Measurements from ENCODE around the gene PRKCE. TPM values are rescaled to one million over a fixed set of nuclear protein-coding genes. Genes with fewer than 3 reads are reported as not detected.
A peak's percentile ranks its signal among the peaks of the same experiment; 100 is the strongest.

PRKCE gene
- polyA plus RNA-seq, 1 of the 3 experiments (the other 2 are of a cell fraction) = 16.3 TPM

DNA sequence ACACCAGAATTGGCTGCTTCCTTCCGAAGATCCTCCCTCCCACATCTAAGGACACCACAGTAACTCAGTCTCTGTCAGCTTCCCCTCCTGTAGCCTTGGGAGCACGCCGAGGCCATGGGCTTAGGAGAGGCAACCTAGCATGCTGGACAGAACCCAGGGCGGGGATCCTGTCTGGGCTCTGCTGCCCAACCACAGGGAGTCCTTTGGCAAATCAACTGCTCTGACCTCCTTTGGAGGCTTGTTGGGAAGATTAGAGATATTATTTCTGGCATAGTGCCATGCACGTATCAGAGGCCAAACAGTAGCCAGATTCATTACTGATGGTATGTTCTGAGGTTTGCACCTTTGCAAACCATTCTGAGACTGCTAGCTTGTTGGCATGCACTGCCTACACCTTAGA is 383.1 kb downstream of the PRKCE start:
- Histone ChIP-seq H2AFZ (ENCODE audit: low read depth) (no peak overlapping the region), H3K27me3 (ENCODE audit: insufficient read depth) (no peaks in the 10 kb centered on the region), H4K20me1 (ENCODE audit: insufficient read depth) (no peaks in the 10 kb centered on the region), H3K4me3 (ENCODE audit: low read depth in 2 of 2, low read length in 1 of 2) (no peak overlapping the region), H3K9me3 (no peaks in the 10 kb centered on the region), H3K36me3 (replicated peaks in 1 of 2; ENCODE audit: control insufficient read depth in 1 of 2, insufficient read depth in 2 of 2, low read length in 1 of 2) (no peaks in the 10 kb centered on the region), H3K9me2 (no peaks in the 10 kb centered on the region), H3K9ac (no peak overlapping the region), H3F3A (replicated peaks; ENCODE audit: insufficient read depth) (no peaks in the 10 kb centered on the region), H3K4me2 (no peak overlapping the region), H3K79me2 (ENCODE audit: insufficient read depth) (no peaks in the 10 kb centered on the region), H3K27ac (ENCODE audit: low read depth in 2 of 2, low read length in 1 of 2) (no peak overlapping the region), H3K4me1 (ENCODE audit: control insufficient read depth in 1 of 2, insufficient read depth in 2 of 2, low read depth in 1 of 2, low read length in 1 of 2) (peaks cover 0 to 2% of the 10 kb centered on the region in 2 experiments; a peak in 1 of 4 replicates)
- ChIA-PET POLR2A (no interaction called here), CTCF (interaction anchor here (1.1 to 3.5 kb wide), 2 partner anchors 24 to 260 kb away, joined by 3 to 12 read pairs; no protein-coding TSS in a partner anchor)
- WGBS (ENCODE audit: low lambda C conversion rate) = 95% methylated on average over 5 of the region's 5 CpGs
- TF ChIP-seq, protein P1, sequence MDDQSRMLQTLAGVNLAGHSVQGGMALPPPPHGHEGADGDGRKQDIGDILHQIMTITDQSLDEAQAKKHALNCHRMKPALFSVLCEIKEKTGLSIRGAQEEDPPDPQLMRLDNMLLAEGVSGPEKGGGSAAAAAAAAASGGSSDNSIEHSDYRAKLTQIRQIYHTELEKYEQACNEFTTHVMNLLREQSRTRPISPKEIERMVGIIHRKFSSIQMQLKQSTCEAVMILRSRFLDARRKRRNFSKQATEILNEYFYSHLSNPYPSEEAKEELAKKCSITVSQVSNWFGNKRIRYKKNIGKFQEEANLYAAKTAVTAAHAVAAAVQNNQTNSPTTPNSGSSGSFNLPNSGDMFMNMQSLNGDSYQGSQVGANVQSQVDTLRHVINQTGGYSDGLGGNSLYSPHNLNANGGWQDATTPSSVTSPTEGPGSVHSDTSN (IDR thresholded peaks at IDR 0.05) = no peak
- TF ChIP-seq NFIC (IDR thresholded peaks at IDR 0.05; ENCODE audit: borderline replicate concordance) = peak; percentile 46
- DNase-seq = no peak

- Histone ChIP-seq H3K4me2 (no peak overlapping the region), H3K9me3 (no peaks in the 10 kb centered on the region), H3K27ac (ENCODE audit: low read depth in 2 of 2, low read length in 1 of 2) (no peak overlapping the region), H3K79me2 (ENCODE audit: insufficient read depth) (no peaks in the 10 kb centered on the region), H3K27me3 (ENCODE audit: insufficient read depth) (no peaks in the 10 kb centered on the region), H3K4me1 (ENCODE audit: control insufficient read depth in 1 of 2, insufficient read depth in 2 of 2, low read depth in 1 of 2, low read length in 1 of 2) (no peaks in the 10 kb centered on the region; a peak in 1 of 4 replicates), H4K20me1 (ENCODE audit: insufficient read depth) (no peaks in the 10 kb centered on the region), H3K9ac (no peak overlapping the region), H3K9me2 (no peaks in the 10 kb centered on the region), H3K36me3 (replicated peaks in 1 of 2; ENCODE audit: control insufficient read depth in 1 of 2, insufficient read depth in 2 of 2, low read length in 1 of 2) (no peaks in the 10 kb centered on the region), H3F3A (replicated peaks; ENCODE audit: insufficient read depth) (no peaks in the 10 kb centered on the region), H3K4me3 (ENCODE audit: low read depth in 2 of 2, low read length in 1 of 2) (no peak overlapping the region), H2AFZ (ENCODE audit: low read depth) (no peak overlapping the region)
- ChIA-PET CTCF (interaction anchor here (1.3 to 3.5 kb wide), 4 partner anchors 24 to 48 kb away, joined by 3 to 12 read pairs (median 4); no protein-coding TSS in a partner anchor), POLR2A (no interaction called here)
- no peak for DNase-seq
- WGBS (ENCODE audit: low lambda C conversion rate) = 86% methylated on average over 7 of the region's 7 CpGs
- TF ChIP-seq SIN3A (IDR thresholded peaks at IDR 0.05; ENCODE audit: borderline replicate concordance, low read depth, low read length) = no peak
- no peak for TF ChIP-seq ELF1 (IDR thresholded peaks at IDR 0.05)
- TF ChIP-seq EP300 (IDR thresholded peaks at IDR 0.05; ENCODE audit: borderline replicate concordance in 1 of 2, low read depth in 1 of 2, low read length in 1 of 2) = peak in 1 of 2 experiments; percentile 53; a peak in 1 of 4 replicates
- TF ChIP-seq TAF1 (IDR thresholded peaks at IDR 0.05; ENCODE audit: borderline replicate concordance, low read depth, low read length) = no peak
- TF ChIP-seq, protein P2, sequence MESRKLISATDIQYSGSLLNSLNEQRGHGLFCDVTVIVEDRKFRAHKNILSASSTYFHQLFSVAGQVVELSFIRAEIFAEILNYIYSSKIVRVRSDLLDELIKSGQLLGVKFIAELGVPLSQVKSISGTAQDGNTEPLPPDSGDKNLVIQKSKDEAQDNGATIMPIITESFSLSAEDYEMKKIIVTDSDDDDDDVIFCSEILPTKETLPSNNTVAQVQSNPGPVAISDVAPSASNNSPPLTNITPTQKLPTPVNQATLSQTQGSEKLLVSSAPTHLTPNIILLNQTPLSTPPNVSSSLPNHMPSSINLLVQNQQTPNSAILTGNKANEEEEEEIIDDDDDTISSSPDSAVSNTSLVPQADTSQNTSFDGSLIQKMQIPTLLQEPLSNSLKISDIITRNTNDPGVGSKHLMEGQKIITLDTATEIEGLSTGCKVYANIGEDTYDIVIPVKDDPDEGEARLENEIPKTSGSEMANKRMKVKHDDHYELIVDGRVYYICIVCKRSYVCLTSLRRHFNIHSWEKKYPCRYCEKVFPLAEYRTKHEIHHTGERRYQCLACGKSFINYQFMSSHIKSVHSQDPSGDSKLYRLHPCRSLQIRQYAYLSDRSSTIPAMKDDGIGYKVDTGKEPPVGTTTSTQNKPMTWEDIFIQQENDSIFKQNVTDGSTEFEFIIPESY (IDR thresholded peaks at IDR 0.05; ENCODE audit: borderline replicate concordance, low read depth) = no peak
- TF ChIP-seq TCF12 (IDR thresholded peaks at IDR 0.05) = peak; percentile 68
- TF ChIP-seq, protein P3, sequence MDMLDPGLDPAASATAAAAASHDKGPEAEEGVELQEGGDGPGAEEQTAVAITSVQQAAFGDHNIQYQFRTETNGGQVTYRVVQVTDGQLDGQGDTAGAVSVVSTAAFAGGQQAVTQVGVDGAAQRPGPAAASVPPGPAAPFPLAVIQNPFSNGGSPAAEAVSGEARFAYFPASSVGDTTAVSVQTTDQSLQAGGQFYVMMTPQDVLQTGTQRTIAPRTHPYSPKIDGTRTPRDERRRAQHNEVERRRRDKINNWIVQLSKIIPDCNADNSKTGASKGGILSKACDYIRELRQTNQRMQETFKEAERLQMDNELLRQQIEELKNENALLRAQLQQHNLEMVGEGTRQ (IDR thresholded peaks at IDR 0.05; ENCODE audit: borderline replicate concordance, low read depth, low read length) = no peak
- no peak for TF ChIP-seq POLR2AphosphoS5 (IDR thresholded peaks at IDR 0.05; ENCODE audit: low read depth, low read length)
- no peak for TF ChIP-seq NRF1 (IDR thresholded peaks at IDR 0.05; ENCODE audit: low read depth, low read length)
- TF ChIP-seq, protein P4, sequence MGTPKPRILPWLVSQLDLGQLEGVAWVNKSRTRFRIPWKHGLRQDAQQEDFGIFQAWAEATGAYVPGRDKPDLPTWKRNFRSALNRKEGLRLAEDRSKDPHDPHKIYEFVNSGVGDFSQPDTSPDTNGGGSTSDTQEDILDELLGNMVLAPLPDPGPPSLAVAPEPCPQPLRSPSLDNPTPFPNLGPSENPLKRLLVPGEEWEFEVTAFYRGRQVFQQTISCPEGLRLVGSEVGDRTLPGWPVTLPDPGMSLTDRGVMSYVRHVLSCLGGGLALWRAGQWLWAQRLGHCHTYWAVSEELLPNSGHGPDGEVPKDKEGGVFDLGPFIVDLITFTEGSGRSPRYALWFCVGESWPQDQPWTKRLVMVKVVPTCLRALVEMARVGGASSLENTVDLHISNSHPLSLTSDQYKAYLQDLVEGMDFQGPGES (IDR thresholded peaks at IDR 0.05; ENCODE audit: low read depth, low read length) = no peak
- TF ChIP-seq EZH2phosphoT487 (IDR thresholded peaks at IDR 0.05; ENCODE audit: borderline replicate concordance, low read depth) = no peak
- TF ChIP-seq GABPA (IDR thresholded peaks at IDR 0.05; ENCODE audit: low read depth) = no peak
- no peak for TF ChIP-seq FOXJ3 (CRISPR knock-in tag; IDR thresholded peaks at IDR 0.05)
- no peak for TF ChIP-seq RAD21 (IDR thresholded peaks at IDR 0.05; ENCODE audit: low read length)
- TF ChIP-seq YY1 (IDR thresholded peaks at IDR 0.05; ENCODE audit: low read depth) = no peak
- TF ChIP-seq REST (IDR thresholded peaks at IDR 0.05; ENCODE audit: low read depth, low read length) = peak; percentile 30; the same call in 1 of the 2 replicates
- 0 out of 2 replicates have a peak, but pooled peaks have one; percentile 44 for TF ChIP-seq TEAD4 (IDR thresholded peaks at IDR 0.05; ENCODE audit: borderline replicate concordance, insufficient read depth)
These were observed 385.5 kb downstream of the PRKCE start for GRCh38 chr2:46036929-46037328.

Data from SK-N-SH (cell line).